GM12878 (cell line): ENCODE data around the gene EVI2B. TPM values are rescaled to one million over a fixed set of nuclear protein-coding genes. Genes with fewer than 3 reads are reported as not detected.

Experiments used
- ATAC-seq: fragments of 200-7000 bp; cut with Tn5 transposase; 3 replicates; pipeline ENCODE4 v1.9.1; 2020; ENCODE audit warnings: mild to moderate bottlenecking, moderate library complexity
- BruUV-seq: library from RNA; stranded (reverse); fragments of 400-500 nt; replicated peaks from 2 replicates; lab custom pipeline; 2021; lab: Mats Ljungman, UMichigan
- CTCF ChIA-PET: fragments of 300-600 bp; sonication (Branson Sonifier 250); formaldehyde crosslinking; extraction: SDS; loops from one replicate; lab custom pipeline; 2021; ENCODE audit warnings: inconsistent platforms; lab: Yijun Ruan, JAX
- POLR2A ChIA-PET: fragments of 350-600 bp; formaldehyde crosslinking; extraction: SDS; loops from one replicate; lab custom pipeline; 2021; ENCODE audit warnings: inconsistent platforms; lab: Charles Lee
- RAD21 ChIA-PET: fragments of 300-600 bp; sonication (Branson Sonifier 250); formaldehyde crosslinking; loops from one replicate; lab custom pipeline; 2023; ENCODE audit warnings: antibody characterized with exemption; ENCODE audit not compliant: unreplicated experiment; lab: Charles Lee
- SMC1A ChIA-PET: fragments of 300-600 bp; sonication (Branson Sonifier 250); formaldehyde crosslinking; loops from one replicate; lab custom pipeline; 2023; ENCODE audit not compliant: unreplicated experiment, uncharacterized antibody; lab: Charles Lee
- DNase-seq: peaks from one replicate; pipeline ENCODE4 v3.0.0-alpha.2; 2011; ENCODE audit warnings: low read depth, low spot score
- FAIRE-seq: peaks from 3 replicates; lab custom pipeline; 2011; peaks lifted over from hg19 to GRCh38; lab: Jason Lieb, UNC
- H2AFZ ChIP-seq: 2 replicates; pipeline ENCODE4 v1.6.0; 2011; ENCODE audit warnings: low read depth, low read length, control low read depth; ENCODE audit not compliant: control insufficient read depth
- H3K27ac ChIP-seq: 2 replicates; pipeline ENCODE4 v1.5.1; 2011; ENCODE audit warnings: control low read depth; ENCODE audit not compliant: control insufficient read depth, insufficient read depth
- H3K27me3 ChIP-seq, 2 experiments: replicated peaks in 1 of 2; 2 replicates each; pipeline versions ENCODE4 v1.6.0 to v1.6.1; 2011; ENCODE audit warnings: low read length in 1 of 2; ENCODE audit not compliant: control insufficient read depth in 2 of 2, insufficient read depth in 2 of 2
- H3K36me3 ChIP-seq, 2 experiments: 2 replicates each; pipeline ENCODE4 v1.5.1; 2011; ENCODE audit warnings: low read length in 1 of 2; ENCODE audit not compliant: control insufficient read depth in 2 of 2, insufficient read depth in 2 of 2
- H3K4me1 ChIP-seq: 2 replicates; pipeline ENCODE4 v1.6.1; 2011; ENCODE audit warnings: mild to moderate bottlenecking, low read length, moderate library complexity, mixed read lengths; ENCODE audit not compliant: control insufficient read depth, insufficient read depth
- H3K4me2 ChIP-seq: 2 replicates; pipeline ENCODE4 v1.6.0; 2011; ENCODE audit warnings: control low read depth; ENCODE audit not compliant: control insufficient read depth, insufficient read depth
- H3K4me3 ChIP-seq: fragments of 200-600 bp; sonication (generic); 2 replicates; pipeline ENCODE4 v1.5.1; 2016
- H3K79me2 ChIP-seq: 2 replicates; pipeline ENCODE4 v1.6.0; 2011; ENCODE audit warnings: low read length; ENCODE audit not compliant: control insufficient read depth, insufficient read depth
- H3K9ac ChIP-seq: 2 replicates; pipeline ENCODE4 v1.8.0; 2011; ENCODE audit warnings: low read length, control low read depth, mixed read lengths; ENCODE audit not compliant: control insufficient read depth, insufficient read depth
- H3K9me3 ChIP-seq: replicated peaks from 3 replicates; pipeline ENCODE4 v1.5.1; 2011; ENCODE audit warnings: mild to moderate bottlenecking, low read length; ENCODE audit not compliant: control insufficient read depth, insufficient read depth
- H4K20me1 ChIP-seq: 2 replicates; pipeline ENCODE4 v1.6.0; 2011; ENCODE audit not compliant: control insufficient read depth, insufficient read depth
- ASH2L ChIP-seq: fragments of 300-600, 200-600 bp; sonication (generic); IDR thresholded peaks from 2 replicates; pipeline ENCODE4 v1.6.1; 2017; ENCODE audit warnings: low read depth, mild to moderate bottlenecking, borderline replicate concordance
- CREB1 ChIP-seq: IDR thresholded peaks from 2 replicates; pipeline ENCODE4 v1.6.1; 2012; ENCODE audit warnings: low read depth, mild to moderate bottlenecking, inconsistent platforms
- ESRRA ChIP-seq: IDR thresholded peaks from 2 replicates; pipeline ENCODE4 v1.6.1; 2012; ENCODE audit warnings: mild to moderate bottlenecking, low read length, improper control_type of control experiment
- FOXM1 ChIP-seq: IDR thresholded peaks from 2 replicates; pipeline ENCODE4 v1.6.1; 2012; ENCODE audit warnings: low read depth, mild to moderate bottlenecking, inconsistent platforms, low read length, moderate library complexity
- SIN3A ChIP-seq: IDR thresholded peaks from 2 replicates; pipeline ENCODE4 v1.6.1; 2012; ENCODE audit warnings: low read depth, low read length, improper control_type of control experiment
- SKIL ChIP-seq: fragments of 450-650 bp; IDR thresholded peaks from 2 replicates; pipeline ENCODE4 v1.6.1; 2017; ENCODE audit warnings: mild to moderate bottlenecking, low read depth, inconsistent platforms; ENCODE audit not compliant: poor library complexity, severe bottlenecking
- SUPT20H ChIP-seq: IDR thresholded peaks from 2 replicates; pipeline ENCODE4 v1.6.1; 2011; ENCODE audit warnings: low read depth, mild to moderate bottlenecking, low read length, moderate library complexity, borderline replicate concordance; ENCODE audit not compliant: control insufficient read depth
- YY1 ChIP-seq: IDR thresholded peaks from 2 replicates; pipeline ENCODE4 v1.6.1; 2011; ENCODE audit warnings: low read depth, mild to moderate bottlenecking, low read length
- WGBS: methylation state at CpG from one replicate; pipeline ENCODE4 v1.1.6; 2016; ENCODE audit warnings: low lambda C conversion rate; ENCODE audit not compliant: insufficient replicate concordance, insufficient coverage; ENCODE audit errors: missing lambda C conversion rate; 5-methylcytosine and 5-hydroxymethylcytosine counted together
- in situ Hi-C: fragments of 300-500 bp; cut with MboI; formaldehyde crosslinking; loops from 9 replicates; pipeline ENCODE4 v1.14.3; 2018; ENCODE audit warnings: mixed read lengths
- intact Hi-C: fragments of 100-400 bp; cut with micrococcal nuclease; formaldehyde crosslinking; loops from one replicate; pipeline ENCODE4 v1.14.2; 2022; ENCODE audit not compliant: unreplicated experiment
- polyA plus RNA-seq, 11 experiments: library from polyadenylated mRNA; depleted of rRNA in 4 of 11; unstranded in 6 of 11; stranded (reverse) in 5 of 11; fragments of >200 nt; fragmentation: Nextera tagmentation in 4 of 11; fragmentation: Illumina TruSeq in 1 of 11; extraction: Ambion mirVana in 4 of 11; extraction: Trizol in 1 of 11; gene quantifications; 1 replicate in 1 of 11; 2 replicates in 10 of 11; pipeline versions ENCODE4 v1.2.1 to v1.2.3, GENCODE V29; 2011 to 2016; ENCODE audit warnings: inconsistent platforms in 2 of 11, missing spikeins in 2 of 11, low read depth in 1 of 11
- total RNA-seq, 4 experiments: library from RNA; depleted of rRNA in 3 of 4; stranded (reverse); fragments of >200 nt in 3 of 4; fragmentation: Illumina TruSeq in 1 of 4; extraction: Trizol in 1 of 4; gene quantifications; 2 replicates each; pipeline versions ENCODE4 v1.2.1 to v1.2.3, GENCODE V29; 2013 to 2021
- TF ChIP-seq, protein P1 (sequence below): IDR thresholded peaks from 2 replicates; pipeline ENCODE4 v1.6.1; 2012; ENCODE audit warnings: low read depth, low read length, improper control_type of control experiment

The EVI2B gene
- total and polyA plus RNA-seq, 10 of the 15 experiments (the other 5 are each of a cell fraction or from before 2014, with no cell fraction given): 26.2 to 195 (median 52.0) TPM

DNA sequence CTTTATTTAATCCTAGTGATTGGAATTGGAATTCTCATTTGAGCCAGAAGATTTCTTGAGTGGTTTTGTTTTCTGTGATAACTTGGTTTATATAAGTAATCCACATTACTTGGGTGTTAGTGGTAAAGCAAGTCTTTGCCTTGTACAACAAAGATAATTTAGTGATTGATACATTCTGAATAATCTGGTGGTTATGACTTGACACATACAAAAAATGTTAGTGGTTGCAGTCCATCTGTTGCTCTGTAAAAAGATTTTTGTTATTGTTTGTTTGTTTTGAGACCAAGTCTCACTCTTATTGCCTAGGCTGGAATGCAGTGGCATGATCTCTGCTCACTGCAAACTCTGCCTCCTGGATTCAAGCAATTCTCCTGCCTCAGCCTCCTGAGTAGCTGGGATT, 30.0 kb downstream of the EVI2B start:
- H3K4me2 ChIP-seq: no peak overlapping the region
- in situ Hi-C loops: no loop called here
- no peak overlapping the region for H2AFZ ChIP-seq
- H3K4me3 ChIP-seq: no peak overlapping the region
- H3K27me3 ChIP-seq: no peaks in the 10 kb centered on the region
- H3K27ac ChIP-seq: no peak overlapping the region
- no peaks in the 10 kb centered on the region for H3K9me3 ChIP-seq
- no peaks in the 10 kb centered on the region for H3K79me2 ChIP-seq
- DNase-seq: no peak
- CTCF ChIA-PET: no interaction called here
- intact Hi-C loops: no loop called here
- POLR2A ChIA-PET: no interaction called here
- no peak for FAIRE-seq
- peaks cover 0 to 9% of the 10 kb centered on the region in 2 experiments; a peak in 1 of 4 replicates for H3K36me3 ChIP-seq
- TF ChIP-seq SUPT20H: no peak
- TF ChIP-seq, protein P1, sequence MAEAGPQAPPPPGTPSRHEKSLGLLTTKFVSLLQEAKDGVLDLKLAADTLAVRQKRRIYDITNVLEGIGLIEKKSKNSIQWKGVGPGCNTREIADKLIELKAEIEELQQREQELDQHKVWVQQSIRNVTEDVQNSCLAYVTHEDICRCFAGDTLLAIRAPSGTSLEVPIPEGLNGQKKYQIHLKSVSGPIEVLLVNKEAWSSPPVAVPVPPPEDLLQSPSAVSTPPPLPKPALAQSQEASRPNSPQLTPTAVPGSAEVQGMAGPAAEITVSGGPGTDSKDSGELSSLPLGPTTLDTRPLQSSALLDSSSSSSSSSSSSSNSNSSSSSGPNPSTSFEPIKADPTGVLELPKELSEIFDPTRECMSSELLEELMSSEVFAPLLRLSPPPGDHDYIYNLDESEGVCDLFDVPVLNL: no peak
- no peaks in the 10 kb centered on the region for H4K20me1 ChIP-seq
- H3K9ac ChIP-seq: no peak overlapping the region
- SMC1A ChIA-PET: interaction anchor here (1.5 kb wide), 1 partner anchor 89 kb away, joined by 4 read pairs; no protein-coding TSS in a partner anchor
- ATAC-seq: no peak
- RAD21 ChIA-PET: no interaction called here
- no peaks in the 10 kb centered on the region for H3K4me1 ChIP-seq
- BruUV-seq: no TSS peak

- Histone ChIP-seq H3K79me2 (no peaks in the 10 kb centered on the region), H3K27ac (no peak overlapping the region), H2AFZ (no peak overlapping the region), H3K4me1 (no peaks in the 10 kb centered on the region), H3K36me3 (peaks cover 0 to 7% of the 10 kb centered on the region in 2 experiments; a peak in 2 of 4 replicates), H3K4me2 (no peak overlapping the region), H3K27me3 (no peaks in the 10 kb centered on the region), H4K20me1 (no peaks in the 10 kb centered on the region), H3K9me3 (no peaks in the 10 kb centered on the region), H3K9ac (no peak overlapping the region), H3K4me3 (no peak overlapping the region)
- ChIA-PET POLR2A (interaction anchor here (0.7 kb wide), 1 partner anchor 11 kb away, joined by 4 read pairs; no protein-coding TSS in a partner anchor), CTCF (interaction anchor here (1.1 to 1.2 kb wide), 3 partner anchors 14 to 92 kb away, joined by 3 to 4 read pairs (median 3); no protein-coding TSS in a partner anchor), RAD21 (no interaction called here), SMC1A (interaction anchor here (1.1 kb wide), 1 partner anchor 31 kb away, joined by 3 read pairs; no protein-coding TSS in a partner anchor)
- ATAC-seq (no peak), FAIRE-seq (no peak), DNase-seq (no peak)
- in situ Hi-C loops: no loop called here
- intact Hi-C loops: no loop called here
- 100% methylated on average over 2 of the region's 2 CpGs for WGBS
- BruUV-seq: no TSS peak
- TF ChIP-seq SIN3A: no peak
- TF ChIP-seq FOXM1: no peak
- TF ChIP-seq ESRRA: no peak
- no peak for TF ChIP-seq CREB1
- TF ChIP-seq ASH2L: no peak
- no peak for TF ChIP-seq SKIL
- no peak for TF ChIP-seq YY1
These were observed 32.8 kb downstream of the EVI2B start for GRCh38 chr17:31281061-31281460.
